HL-60 (cell line): ENCODE results near the gene UPF2.

Experiments used
- POLR2AphosphoS5 ChIP-seq: IDR thresholded peaks from 2 replicates; pipeline ENCODE4 v1.6.1; 2012; ENCODE audit warnings: low read depth
- TF ChIP-seq, protein P1 (sequence below): IDR thresholded peaks from one replicate; pipeline ENCODE4 v1.5.1; 2011; ENCODE audit warnings: low read length, control low read depth, inconsistent platforms; ENCODE audit not compliant: insufficient read depth
- TF ChIP-seq, protein P2 (sequence below): IDR thresholded peaks from 2 replicates; pipeline ENCODE4 v1.6.1; 2012; ENCODE audit warnings: low read depth; ENCODE audit not compliant: insufficient replicate concordance

GRCh38 chr10:12019283-12019971 is 23.2 kb downstream of the UPF2 start:
- no peak for TF ChIP-seq POLR2AphosphoS5
- TF ChIP-seq, protein P1, sequence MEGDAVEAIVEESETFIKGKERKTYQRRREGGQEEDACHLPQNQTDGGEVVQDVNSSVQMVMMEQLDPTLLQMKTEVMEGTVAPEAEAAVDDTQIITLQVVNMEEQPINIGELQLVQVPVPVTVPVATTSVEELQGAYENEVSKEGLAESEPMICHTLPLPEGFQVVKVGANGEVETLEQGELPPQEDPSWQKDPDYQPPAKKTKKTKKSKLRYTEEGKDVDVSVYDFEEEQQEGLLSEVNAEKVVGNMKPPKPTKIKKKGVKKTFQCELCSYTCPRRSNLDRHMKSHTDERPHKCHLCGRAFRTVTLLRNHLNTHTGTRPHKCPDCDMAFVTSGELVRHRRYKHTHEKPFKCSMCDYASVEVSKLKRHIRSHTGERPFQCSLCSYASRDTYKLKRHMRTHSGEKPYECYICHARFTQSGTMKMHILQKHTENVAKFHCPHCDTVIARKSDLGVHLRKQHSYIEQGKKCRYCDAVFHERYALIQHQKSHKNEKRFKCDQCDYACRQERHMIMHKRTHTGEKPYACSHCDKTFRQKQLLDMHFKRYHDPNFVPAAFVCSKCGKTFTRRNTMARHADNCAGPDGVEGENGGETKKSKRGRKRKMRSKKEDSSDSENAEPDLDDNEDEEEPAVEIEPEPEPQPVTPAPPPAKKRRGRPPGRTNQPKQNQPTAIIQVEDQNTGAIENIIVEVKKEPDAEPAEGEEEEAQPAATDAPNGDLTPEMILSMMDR, result no peak
- TF ChIP-seq, protein P2, sequence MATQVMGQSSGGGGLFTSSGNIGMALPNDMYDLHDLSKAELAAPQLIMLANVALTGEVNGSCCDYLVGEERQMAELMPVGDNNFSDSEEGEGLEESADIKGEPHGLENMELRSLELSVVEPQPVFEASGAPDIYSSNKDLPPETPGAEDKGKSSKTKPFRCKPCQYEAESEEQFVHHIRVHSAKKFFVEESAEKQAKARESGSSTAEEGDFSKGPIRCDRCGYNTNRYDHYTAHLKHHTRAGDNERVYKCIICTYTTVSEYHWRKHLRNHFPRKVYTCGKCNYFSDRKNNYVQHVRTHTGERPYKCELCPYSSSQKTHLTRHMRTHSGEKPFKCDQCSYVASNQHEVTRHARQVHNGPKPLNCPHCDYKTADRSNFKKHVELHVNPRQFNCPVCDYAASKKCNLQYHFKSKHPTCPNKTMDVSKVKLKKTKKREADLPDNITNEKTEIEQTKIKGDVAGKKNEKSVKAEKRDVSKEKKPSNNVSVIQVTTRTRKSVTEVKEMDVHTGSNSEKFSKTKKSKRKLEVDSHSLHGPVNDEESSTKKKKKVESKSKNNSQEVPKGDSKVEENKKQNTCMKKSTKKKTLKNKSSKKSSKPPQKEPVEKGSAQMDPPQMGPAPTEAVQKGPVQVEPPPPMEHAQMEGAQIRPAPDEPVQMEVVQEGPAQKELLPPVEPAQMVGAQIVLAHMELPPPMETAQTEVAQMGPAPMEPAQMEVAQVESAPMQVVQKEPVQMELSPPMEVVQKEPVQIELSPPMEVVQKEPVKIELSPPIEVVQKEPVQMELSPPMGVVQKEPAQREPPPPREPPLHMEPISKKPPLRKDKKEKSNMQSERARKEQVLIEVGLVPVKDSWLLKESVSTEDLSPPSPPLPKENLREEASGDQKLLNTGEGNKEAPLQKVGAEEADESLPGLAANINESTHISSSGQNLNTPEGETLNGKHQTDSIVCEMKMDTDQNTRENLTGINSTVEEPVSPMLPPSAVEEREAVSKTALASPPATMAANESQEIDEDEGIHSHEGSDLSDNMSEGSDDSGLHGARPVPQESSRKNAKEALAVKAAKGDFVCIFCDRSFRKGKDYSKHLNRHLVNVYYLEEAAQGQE, result no peak
